Vagina (tissue), 2 donors: ENCODE measurements around the gene LAMTOR1.

ENCODE experiments used
- POLR2A ChIP-seq, 2 donors: fragments of 450-650 bp; IDR thresholded peaks; one replicate each; pipeline ENCODE4 v1.6.1; 2017; ENCODE audit warnings: antibody characterized with exemption in 2 of 2, mild to moderate bottlenecking in 2 of 2, moderate library complexity in 2 of 2
- POLR2AphosphoS5 ChIP-seq, 2 donors: sonication (generic); formaldehyde crosslinking; IDR thresholded peaks; one replicate each; pipeline ENCODE4 v1.9.0; 2017; ENCODE audit warnings: antibody characterized with exemption in 2 of 2, mild to moderate bottlenecking in 2 of 2, low read depth in 1 of 2; ENCODE audit not compliant: insufficient read depth in 1 of 2
- TF ChIP-seq, protein P1 (sequence below), 3 experiments: fragments of 450-650 bp in 2 of 3; fragments of 200-600 bp in 1 of 3; sonication (generic) in 1 of 3; IDR thresholded peaks; one replicate each; pipeline ENCODE4 v1.5.1; 2017 to 2019; ENCODE audit warnings: antibody characterized with exemption in 3 of 3, mild to moderate bottlenecking in 2 of 3, moderate library complexity in 2 of 3

DNA sequence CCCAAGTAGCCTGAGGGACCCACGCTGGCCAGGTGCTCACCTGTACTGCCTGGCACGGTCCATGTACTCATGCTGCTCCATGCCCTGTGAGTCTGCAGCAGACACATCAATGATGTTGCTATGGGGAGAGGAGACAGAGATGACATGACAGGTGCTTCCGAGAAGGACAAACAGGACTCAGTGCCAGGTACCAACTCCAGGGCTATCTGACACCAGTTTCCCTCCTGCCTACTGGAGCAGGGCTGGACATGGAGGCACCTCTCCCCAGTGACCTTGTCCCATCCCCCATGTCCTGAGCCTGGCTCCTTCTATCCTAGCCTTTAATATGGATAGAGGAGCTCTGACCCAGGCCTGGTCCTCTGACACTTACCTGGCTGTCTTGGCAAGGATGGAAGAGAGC is 4.4 kb downstream of the LAMTOR1 start:
- TF ChIP-seq POLR2AphosphoS5 (IDR thresholded peaks at IDR 0.05; ENCODE audit: insufficient read depth in 1 of 2, low read depth in 1 of 2): no peak
- TF ChIP-seq, protein P1, sequence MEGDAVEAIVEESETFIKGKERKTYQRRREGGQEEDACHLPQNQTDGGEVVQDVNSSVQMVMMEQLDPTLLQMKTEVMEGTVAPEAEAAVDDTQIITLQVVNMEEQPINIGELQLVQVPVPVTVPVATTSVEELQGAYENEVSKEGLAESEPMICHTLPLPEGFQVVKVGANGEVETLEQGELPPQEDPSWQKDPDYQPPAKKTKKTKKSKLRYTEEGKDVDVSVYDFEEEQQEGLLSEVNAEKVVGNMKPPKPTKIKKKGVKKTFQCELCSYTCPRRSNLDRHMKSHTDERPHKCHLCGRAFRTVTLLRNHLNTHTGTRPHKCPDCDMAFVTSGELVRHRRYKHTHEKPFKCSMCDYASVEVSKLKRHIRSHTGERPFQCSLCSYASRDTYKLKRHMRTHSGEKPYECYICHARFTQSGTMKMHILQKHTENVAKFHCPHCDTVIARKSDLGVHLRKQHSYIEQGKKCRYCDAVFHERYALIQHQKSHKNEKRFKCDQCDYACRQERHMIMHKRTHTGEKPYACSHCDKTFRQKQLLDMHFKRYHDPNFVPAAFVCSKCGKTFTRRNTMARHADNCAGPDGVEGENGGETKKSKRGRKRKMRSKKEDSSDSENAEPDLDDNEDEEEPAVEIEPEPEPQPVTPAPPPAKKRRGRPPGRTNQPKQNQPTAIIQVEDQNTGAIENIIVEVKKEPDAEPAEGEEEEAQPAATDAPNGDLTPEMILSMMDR (IDR thresholded peaks at IDR 0.05): no peak
- TF ChIP-seq POLR2A (IDR thresholded peaks at IDR 0.05): no peak
